BE2C (cell line): ENCODE results near the gene APLN.

Experiments used
- DNase-seq: peaks from one replicate; pipeline ENCODE4 v3.0.0-alpha.2; 2020
- H3K27me3 ChIP-seq: fragments of 250-450 bp; sonication (Bioruptor Pico); 2 replicates; pipeline ENCODE4 v1.5.1; 2020; ENCODE audit warnings: mild to moderate bottlenecking
- H3K36me3 ChIP-seq: fragments of 250-450 bp; sonication (Bioruptor Pico); 2 replicates; pipeline ENCODE4 v1.5.1; 2020; ENCODE audit warnings: mild to moderate bottlenecking
- H3K4me1 ChIP-seq: fragments of 250-450 bp; sonication (Bioruptor Pico); 2 replicates; pipeline ENCODE4 v1.5.1; 2020
- H3K4me3 ChIP-seq: 2 replicates; pipeline ENCODE4 v1.5.1; 2011; ENCODE audit warnings: low read depth, low read length
- H3K9me3 ChIP-seq: fragments of 250-450 bp; sonication (Bioruptor Pico); 2 replicates; pipeline ENCODE4 v1.5.1; 2020
- TF ChIP-seq, protein P1 (sequence below): IDR thresholded peaks from 2 replicates; pipeline ENCODE4 v1.5.1; 2012; ENCODE audit warnings: mild to moderate bottlenecking, low read depth, low read length

The APLN gene

GRCh38 chrX:129659141-129659540 is 4.4 kb upstream of the APLN start:
- Histone ChIP-seq H3K9me3 (no peaks in the 10 kb centered on the region), H3K36me3 (no peaks in the 10 kb centered on the region), H3K27me3 (peaks cover 9% of the 10 kb centered on the region), H3K4me1 (no peaks in the 10 kb centered on the region), H3K4me3 (no peak overlapping the region)
- DNase-seq, result no peak
- TF ChIP-seq, protein P1, sequence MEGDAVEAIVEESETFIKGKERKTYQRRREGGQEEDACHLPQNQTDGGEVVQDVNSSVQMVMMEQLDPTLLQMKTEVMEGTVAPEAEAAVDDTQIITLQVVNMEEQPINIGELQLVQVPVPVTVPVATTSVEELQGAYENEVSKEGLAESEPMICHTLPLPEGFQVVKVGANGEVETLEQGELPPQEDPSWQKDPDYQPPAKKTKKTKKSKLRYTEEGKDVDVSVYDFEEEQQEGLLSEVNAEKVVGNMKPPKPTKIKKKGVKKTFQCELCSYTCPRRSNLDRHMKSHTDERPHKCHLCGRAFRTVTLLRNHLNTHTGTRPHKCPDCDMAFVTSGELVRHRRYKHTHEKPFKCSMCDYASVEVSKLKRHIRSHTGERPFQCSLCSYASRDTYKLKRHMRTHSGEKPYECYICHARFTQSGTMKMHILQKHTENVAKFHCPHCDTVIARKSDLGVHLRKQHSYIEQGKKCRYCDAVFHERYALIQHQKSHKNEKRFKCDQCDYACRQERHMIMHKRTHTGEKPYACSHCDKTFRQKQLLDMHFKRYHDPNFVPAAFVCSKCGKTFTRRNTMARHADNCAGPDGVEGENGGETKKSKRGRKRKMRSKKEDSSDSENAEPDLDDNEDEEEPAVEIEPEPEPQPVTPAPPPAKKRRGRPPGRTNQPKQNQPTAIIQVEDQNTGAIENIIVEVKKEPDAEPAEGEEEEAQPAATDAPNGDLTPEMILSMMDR, result no peak

DNA sequence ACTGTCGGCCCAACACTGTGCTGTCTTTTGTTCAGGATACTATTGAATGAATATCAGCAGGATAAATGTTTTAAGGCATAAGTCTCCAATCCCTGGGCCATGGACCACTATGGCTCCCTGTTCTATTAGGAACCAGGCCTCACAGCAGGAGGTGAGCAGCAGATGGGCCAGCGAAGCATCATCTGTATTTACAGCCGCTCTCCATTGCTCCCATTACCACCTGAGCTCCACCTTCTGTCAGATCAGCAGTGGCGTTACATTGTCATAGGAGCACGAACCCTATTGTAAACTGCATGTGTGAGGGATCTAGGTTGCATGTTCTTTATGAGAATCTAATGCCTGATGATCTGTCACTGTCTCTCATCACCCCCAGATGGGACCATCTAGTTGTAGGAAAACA is 3.7 kb upstream of the APLN start:
- Histone ChIP-seq H3K4me1 (no peaks in the 10 kb centered on the region), H3K4me3 (no peak overlapping the region), H3K9me3 (no peaks in the 10 kb centered on the region), H3K27me3 (peaks cover 15% of the 10 kb centered on the region), H3K36me3 (no peaks in the 10 kb centered on the region)
- TF ChIP-seq, protein P1, result no peak
- DNase-seq, result no peak

GRCh38 chrX:129655547-129656249 is 942 bp upstream of the APLN start:
- no peak for DNase-seq
- H3K4me3 ChIP-seq, result no peak overlapping the region
- no peaks in the 10 kb centered on the region for H3K9me3 ChIP-seq

DNA sequence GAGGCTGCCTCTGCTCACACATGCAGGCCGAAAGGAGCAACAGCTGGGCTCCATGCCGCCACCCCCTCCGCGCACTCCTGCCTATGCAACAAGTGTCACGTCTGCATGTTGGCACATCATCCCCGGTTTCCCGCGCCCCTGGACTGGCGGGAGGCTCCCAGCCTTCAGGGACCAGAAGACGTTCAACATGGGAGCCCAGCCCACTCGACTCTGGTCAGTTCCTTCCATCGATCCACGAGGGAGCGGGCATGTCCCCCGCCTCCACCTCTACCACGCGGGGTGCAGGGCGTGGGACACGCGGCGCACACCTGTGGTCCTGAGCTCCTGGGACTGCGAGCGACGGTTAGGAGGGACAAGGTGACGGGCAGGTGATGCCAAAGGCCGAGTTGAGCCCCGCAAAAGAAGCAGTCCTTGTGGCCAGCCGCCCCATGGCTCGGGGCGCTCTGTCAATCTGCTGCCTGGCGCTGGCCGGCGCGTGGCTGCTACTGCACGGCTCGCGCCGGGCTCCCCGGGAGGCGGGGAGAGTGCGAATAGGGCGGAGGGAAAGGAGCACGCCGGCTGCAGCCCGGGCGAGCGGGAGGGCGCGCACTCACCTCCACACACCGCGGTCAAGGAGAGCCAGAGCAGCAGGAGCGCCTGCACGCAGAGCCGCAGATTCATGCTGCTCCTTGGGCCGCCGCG is 645 bp downstream of the APLN start:
- Histone ChIP-seq H3K9me3 (no peaks in the 10 kb centered on the region), H3K36me3 (no peaks in the 10 kb centered on the region), H3K4me1 (no peaks in the 10 kb centered on the region), H3K27me3 (peaks cover 15% of the 10 kb centered on the region), H3K4me3 (peak overlapping the region; percentile 50)
- peak; percentile 28 for DNase-seq
- TF ChIP-seq, protein P1, result no peak

More at GRCh38 chrX:129655547-129656249, 942 bp upstream of the APLN start:
- H3K27me3 ChIP-seq, result peaks cover 15% of the 10 kb centered on the region
- H3K4me1 ChIP-seq, result no peaks in the 10 kb centered on the region
- H3K36me3 ChIP-seq, result no peaks in the 10 kb centered on the region
- TF ChIP-seq, protein P1, result no peak

GRCh38 chrX:129653181-129653970 is 1.4 kb downstream of the APLN start:
- H3K36me3 ChIP-seq, result no peaks in the 10 kb centered on the region
- H3K27me3 ChIP-seq, result peaks cover 15% of the 10 kb centered on the region
- DNase-seq, result no peak
- no peaks in the 10 kb centered on the region for H3K9me3 ChIP-seq
- H3K4me1 ChIP-seq, result no peaks in the 10 kb centered on the region
- H3K4me3 ChIP-seq, result no peak overlapping the region; the same call in 1 of the 2 replicates
- TF ChIP-seq, protein P1, result no peak
